ENCODE data around the gene TLE5.

DNA sequence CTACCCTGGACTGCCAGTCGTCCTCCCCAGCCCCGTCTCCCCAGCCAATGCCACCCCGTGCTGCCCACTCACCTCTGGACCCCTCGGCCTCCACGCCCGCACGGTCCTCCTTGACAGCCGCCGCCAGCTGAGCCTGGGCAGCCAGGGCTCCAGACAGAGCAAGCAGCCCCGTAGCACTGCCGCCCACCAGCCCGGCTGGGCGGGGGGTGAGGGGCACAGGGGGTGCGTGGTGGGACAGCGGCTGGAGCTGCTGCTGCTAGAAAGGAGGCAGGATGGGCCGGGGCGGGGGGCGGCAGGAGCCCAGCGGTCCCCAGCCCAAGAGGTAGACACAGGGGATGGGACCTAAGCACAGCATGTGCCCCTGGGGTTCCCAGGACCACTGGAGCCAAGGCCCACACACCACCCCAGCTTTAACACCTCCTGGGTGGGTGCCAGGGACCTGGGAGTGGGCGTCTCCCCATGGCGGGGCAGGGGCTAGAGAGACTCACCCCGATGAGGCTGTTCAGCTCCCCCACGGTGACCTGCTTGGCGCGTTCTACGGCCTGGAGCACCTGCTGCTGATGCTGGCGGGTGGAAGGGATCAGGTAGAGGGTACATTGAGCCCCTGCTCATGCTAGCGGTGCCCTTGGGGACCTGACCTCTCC lies 43.0 kb downstream of the TLE5 start:
- TF ChIP-seq, protein P1, sequence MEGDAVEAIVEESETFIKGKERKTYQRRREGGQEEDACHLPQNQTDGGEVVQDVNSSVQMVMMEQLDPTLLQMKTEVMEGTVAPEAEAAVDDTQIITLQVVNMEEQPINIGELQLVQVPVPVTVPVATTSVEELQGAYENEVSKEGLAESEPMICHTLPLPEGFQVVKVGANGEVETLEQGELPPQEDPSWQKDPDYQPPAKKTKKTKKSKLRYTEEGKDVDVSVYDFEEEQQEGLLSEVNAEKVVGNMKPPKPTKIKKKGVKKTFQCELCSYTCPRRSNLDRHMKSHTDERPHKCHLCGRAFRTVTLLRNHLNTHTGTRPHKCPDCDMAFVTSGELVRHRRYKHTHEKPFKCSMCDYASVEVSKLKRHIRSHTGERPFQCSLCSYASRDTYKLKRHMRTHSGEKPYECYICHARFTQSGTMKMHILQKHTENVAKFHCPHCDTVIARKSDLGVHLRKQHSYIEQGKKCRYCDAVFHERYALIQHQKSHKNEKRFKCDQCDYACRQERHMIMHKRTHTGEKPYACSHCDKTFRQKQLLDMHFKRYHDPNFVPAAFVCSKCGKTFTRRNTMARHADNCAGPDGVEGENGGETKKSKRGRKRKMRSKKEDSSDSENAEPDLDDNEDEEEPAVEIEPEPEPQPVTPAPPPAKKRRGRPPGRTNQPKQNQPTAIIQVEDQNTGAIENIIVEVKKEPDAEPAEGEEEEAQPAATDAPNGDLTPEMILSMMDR (IDR thresholded peaks at IDR 0.05): no peak
- no peak for TF ChIP-seq EP300 (IDR thresholded peaks at IDR 0.05)

All from sigmoid colon (tissue), 4 donors.